Fibroblast of mammary gland (primary cell): ENCODE measurements around the gene MICAL2.

ENCODE experiments used
- DNase-seq: peaks from one replicate; pipeline ENCODE4 v3.0.0-alpha.2; 2010; ENCODE audit warnings: low read depth
- H3K4me3 ChIP-seq: 2 replicates; pipeline ENCODE4 v1.5.1; 2011; ENCODE audit warnings: low read depth, mild to moderate bottlenecking, low read length, moderate library complexity; ENCODE audit not compliant: control insufficient read depth
- CTCF ChIP-seq: conservative IDR thresholded peaks from 2 replicates; pipeline ENCODE4 v1.5.1; 2011; ENCODE audit warnings: low read depth, low read length, inconsistent platforms; ENCODE audit not compliant: control insufficient read depth, insufficient read depth

The MICAL2 gene

GRCh38 chr11:12259956-12260355, 149.6 kb downstream of the MICAL2 start:
- no peak for TF ChIP-seq CTCF
- DNase-seq: no peak

GRCh38 chr11:12260731-12261521, 150.5 kb downstream of the MICAL2 start:
- H3K4me3 ChIP-seq: no peak overlapping the region
- DNase-seq: no peak
- no peak for TF ChIP-seq CTCF

More at GRCh38 chr11:12259956-12260355, 149.6 kb downstream of the MICAL2 start:
- H3K4me3 ChIP-seq: no peak overlapping the region

GRCh38 chr11:12261551-12261950, 151.2 kb downstream of the MICAL2 start:
- no peak for TF ChIP-seq CTCF
- no peak overlapping the region for H3K4me3 ChIP-seq
- DNase-seq: no peak

- no peak for TF ChIP-seq CTCF
- H3K4me3 ChIP-seq: no peak overlapping the region
- no peak for DNase-seq
These were observed 152.8 kb downstream of the MICAL2 start for GRCh38 chr11:12263141-12263693.

- no peak for TF ChIP-seq CTCF
- DNase-seq: no peak
- H3K4me3 ChIP-seq: no peak overlapping the region
These were observed 154.0 kb downstream of the MICAL2 start for GRCh38 chr11:12264361-12264760.

GRCh38 chr11:12266132-12266531, 155.7 kb downstream of the MICAL2 start:
- no peak for DNase-seq
- TF ChIP-seq CTCF: no peak
- H3K4me3 ChIP-seq: no peak overlapping the region

- DNase-seq: no peak
- H3K4me3 ChIP-seq: no peak overlapping the region
- peak; percentile 9 for TF ChIP-seq CTCF
These were observed 156.6 kb downstream of the MICAL2 start for GRCh38 chr11:12266943-12267342.
